Ascending aorta (tissue), 2 donors: ENCODE data around the gene SERPINE1. TPM values are rescaled to one million over a fixed set of nuclear protein-coding genes. Genes with fewer than 3 reads are reported as not detected.
A peak's percentile ranks its signal among the peaks of the same experiment; 100 is the strongest.

Source experiments
- DNase-seq, 2 donors: peaks; one replicate each; pipeline ENCODE4 v3.0.0-alpha.2; 2019; ENCODE audit warnings: low spot score in 2 of 2
- H3K27ac ChIP-seq, 2 donors: fragments of 200-600 bp; sonication (generic); one replicate each; pipeline ENCODE4 v1.5.1; 2016 to 2017; ENCODE audit warnings: mild to moderate bottlenecking in 1 of 2
- H3K27me3 ChIP-seq: fragments of 200-600 bp; sonication (generic); one replicate; pipeline ENCODE4 v1.5.1; 2017
- H3K36me3 ChIP-seq, 2 donors: fragments of 200-600 bp; sonication (generic); one replicate each; pipeline ENCODE4 v1.5.1; 2016
- H3K4me1 ChIP-seq, 2 donors: fragments of 200-600 bp; sonication (generic); one replicate each; pipeline ENCODE4 v1.5.1; 2016 to 2017; ENCODE audit warnings: mild to moderate bottlenecking in 1 of 2
- H3K4me3 ChIP-seq, 2 donors: fragments of 200-600 bp; sonication (generic); one replicate each; pipeline ENCODE4 v1.5.1; 2016 to 2017; ENCODE audit warnings: mild to moderate bottlenecking in 1 of 2
- H3K9me3 ChIP-seq, 2 donors: fragments of 200-600 bp; sonication (generic); one replicate each; pipeline ENCODE4 v1.5.1; 2016
- CTCF ChIP-seq, 3 experiments: fragments of 200-600 bp in 2 of 3; fragments of 450-650 bp in 1 of 3; sonication (generic) in 2 of 3; IDR thresholded peaks; one replicate each; pipeline ENCODE4 v1.5.1; 2016 to 2019; ENCODE audit warnings: antibody characterized with exemption in 3 of 3, mild to moderate bottlenecking in 1 of 3, moderate library complexity in 1 of 3
- intact Hi-C: fragments of 100-400 bp; cut with DNase I; formaldehyde crosslinking; loops from one replicate; pipeline ENCODE4 v1.15.1; 2023
- total RNA-seq: library from RNA; depleted of rRNA; stranded (reverse); fragments of >200 nt; gene quantifications from one replicate; pipeline ENCODE4 v1.1.0, GENCODE V29; 2016

Gene SERPINE1
- total RNA-seq, 1 donor from 2014 or later = 1,267 TPM

GRCh38 chr7:101165958-101166647 is 39.2 kb downstream of the SERPINE1 start:
- TF ChIP-seq CTCF (IDR thresholded peaks at IDR 0.05) = no peak
- H3K4me3 ChIP-seq = peak overlapping the region in 1 of 2 donors; percentile 23
- H3K27ac ChIP-seq = no peak overlapping the region
- intact Hi-C loops = no loop called here
- no peaks in the 10 kb centered on the region for H3K36me3 ChIP-seq
- no peak for DNase-seq
- peaks cover 54% of the 10 kb centered on the region for H3K27me3 ChIP-seq
- no peaks in the 10 kb centered on the region for H3K9me3 ChIP-seq
- H3K4me1 ChIP-seq = peaks cover 28 to 35% of the 10 kb centered on the region in 2 donors

GRCh38 chr7:101166648-101166908 is 39.7 kb downstream of the SERPINE1 start:
- no peak for DNase-seq
- Histone ChIP-seq H3K27me3 (peaks cover 59% of the 10 kb centered on the region), H3K4me1 (peaks cover 28 to 35% of the 10 kb centered on the region in 2 donors), H3K36me3 (no peaks in the 10 kb centered on the region), H3K4me3 (no peak overlapping the region), H3K27ac (no peak overlapping the region), H3K9me3 (no peaks in the 10 kb centered on the region)
- no peak for TF ChIP-seq CTCF (IDR thresholded peaks at IDR 0.05)
- intact Hi-C loops = no loop called here

- Histone ChIP-seq H3K27me3 (peaks cover 60% of the 10 kb centered on the region), H3K9me3 (no peaks in the 10 kb centered on the region), H3K27ac (no peak overlapping the region), H3K4me3 (no peak overlapping the region), H3K4me1 (peaks cover 29 to 36% of the 10 kb centered on the region in 2 donors), H3K36me3 (no peaks in the 10 kb centered on the region)
- intact Hi-C loops = no loop called here
- no peak for DNase-seq
- TF ChIP-seq CTCF (IDR thresholded peaks at IDR 0.05) = no peak
Measured at GRCh38 chr7:101166909-101167644, 40.2 kb downstream of the SERPINE1 start.

- no peak for TF ChIP-seq CTCF (IDR thresholded peaks at IDR 0.05)
- intact Hi-C loops = no loop called here
- H3K27ac ChIP-seq = no peak overlapping the region
- peaks cover 33 to 39% of the 10 kb centered on the region in 2 donors for H3K4me1 ChIP-seq
- DNase-seq = no peak
- H3K4me3 ChIP-seq = no peak overlapping the region
- H3K9me3 ChIP-seq = no peaks in the 10 kb centered on the region
- peaks cover 61% of the 10 kb centered on the region for H3K27me3 ChIP-seq
- no peaks in the 10 kb centered on the region for H3K36me3 ChIP-seq
Measured at GRCh38 chr7:101167645-101168411, 40.9 kb downstream of the SERPINE1 start.

- H3K4me3 ChIP-seq = no peak overlapping the region
- no peak for TF ChIP-seq CTCF (IDR thresholded peaks at IDR 0.05)
- intact Hi-C loops = loop anchor here (1.0 kb wide), 1 partner anchor 14 kb away; the partner anchor contains the start of gene AP1S1
- no peaks in the 10 kb centered on the region for H3K36me3 ChIP-seq
- no peak for DNase-seq
- peaks cover 61% of the 10 kb centered on the region for H3K27me3 ChIP-seq
- no peaks in the 10 kb centered on the region for H3K9me3 ChIP-seq
- H3K4me1 ChIP-seq = peaks cover 30 to 39% of the 10 kb centered on the region in 2 donors
- H3K27ac ChIP-seq = no peak overlapping the region
Measured at GRCh38 chr7:101168412-101169049, 41.6 kb downstream of the SERPINE1 start.
